ENCODE data around the gene STPG2.

GRCh38 chr4:97646997-97647396 lies 496.3 kb downstream of the STPG2 start:
- TF ChIP-seq EZH2 (IDR thresholded peaks at IDR 0.05; ENCODE audit: insufficient read depth, poor library complexity, severe bottlenecking) (no peak), EZH2phosphoT487 (IDR thresholded peaks at IDR 0.05; ENCODE audit: insufficient read depth, low read depth) (no peak)
